HepG2 (cell line): ENCODE data around the gene CCSER1. TPM values are rescaled to one million over a fixed set of nuclear protein-coding genes. Genes with fewer than 3 reads are reported as not detected.
"Not testable (repeated sequence)": the region's sequence is repeated elsewhere in the genome, so short reads cannot be mapped to it uniquely, and the experiment has no call there.

Experiments
- ATAC-seq: fragments of 200-7000 bp; cut with Tn5 transposase; 3 replicates; pipeline ENCODE4 v1.9.1; 2020; ENCODE audit warnings: mild to moderate bottlenecking, moderate library complexity
- BruUV-seq: library from RNA; stranded (reverse); fragments of 400-500 nt; replicated peaks from 2 replicates; lab custom pipeline; 2021; lab: Mats Ljungman, UMichigan
- CTCF ChIA-PET: fragments of 300-600 bp; formaldehyde crosslinking; extraction: SDS; loops from one replicate; lab custom pipeline; 2021; ENCODE audit warnings: low total read pairs, inconsistent platforms, low intra/inter-chr PET ratio; lab: Yijun Ruan, JAX
- POLR2A ChIA-PET: fragments of 350-600 bp; sonication (Branson Sonifier 250); formaldehyde crosslinking; loops from one replicate; lab custom pipeline; 2020; ENCODE audit warnings: antibody characterized with exemption, inconsistent platforms; lab: Yijun Ruan, JAX
- DNase-seq: peaks from one replicate; pipeline ENCODE4 v3.0.0-alpha.2; 2015; ENCODE audit warnings: low spot score
- FAIRE-seq: peaks from 3 replicates; lab custom pipeline; 2011; peaks lifted over from hg19 to GRCh38; lab: Jason Lieb, UNC
- H2AFZ ChIP-seq: one replicate; pipeline ENCODE4 v1.6.1; 2011; ENCODE audit warnings: low read length, inconsistent platforms
- H3K27ac ChIP-seq: fragments of 300-600 bp; 3 replicates; pipeline ENCODE4 v1.8.0; 2011; ENCODE audit warnings: mixed run types, mild to moderate bottlenecking, mixed read lengths, low read length, inconsistent platforms; ENCODE audit not compliant: insufficient read depth; ENCODE audit errors: extremely low read length
- H3K27me3 ChIP-seq, 2 experiments: fragments of 200-600 bp in 1 of 2; 2 replicates in 1 of 2; 3 replicates in 1 of 2; pipeline versions ENCODE4 v1.6.0 to v1.8.0; 2011; ENCODE audit warnings: low read length in 2 of 2, mild to moderate bottlenecking in 2 of 2, moderate library complexity in 2 of 2, inconsistent platforms in 1 of 2; ENCODE audit not compliant: insufficient read depth in 2 of 2, control insufficient read depth in 1 of 2
- H3K36me3 ChIP-seq, 2 experiments: fragments of 200-600 bp in 1 of 2; replicated peaks in 1 of 2; 2 replicates in 1 of 2; 3 replicates in 1 of 2; pipeline versions ENCODE4 v1.5.1 to v1.8.0; 2011; ENCODE audit warnings: low read length in 2 of 2, inconsistent platforms in 1 of 2; ENCODE audit not compliant: insufficient read depth in 2 of 2, control insufficient read depth in 1 of 2
- H3K4me1 ChIP-seq: 2 replicates; pipeline ENCODE4 v1.5.1; 2012; ENCODE audit warnings: low read length, inconsistent platforms; ENCODE audit not compliant: insufficient read depth
- H3K4me2 ChIP-seq: 2 replicates; pipeline ENCODE4 v1.6.0; 2011; ENCODE audit warnings: low read depth, low read length, inconsistent platforms
- H3K4me3 ChIP-seq, 3 experiments: fragments of 200-600 bp in 1 of 3; sonication (generic), shearing (Covaris generic) in 1 of 3; replicated peaks in 1 of 3; 2 replicates each; pipeline ENCODE4 v1.5.1; 2011 to 2016; ENCODE audit warnings: low read length in 3 of 3, inconsistent platforms in 2 of 3, low read depth in 2 of 3, mild to moderate bottlenecking in 2 of 3, control low read depth in 1 of 3, mixed read lengths in 1 of 3; ENCODE audit not compliant: insufficient read depth in 1 of 3
- H3K79me2 ChIP-seq: one replicate; pipeline ENCODE4 v1.6.1; 2011; ENCODE audit warnings: low read length, inconsistent platforms; ENCODE audit not compliant: insufficient read depth
- H3K9ac ChIP-seq: 2 replicates; pipeline ENCODE4 v1.6.0; 2011; ENCODE audit warnings: mild to moderate bottlenecking, low read depth, low read length, inconsistent platforms; ENCODE audit not compliant: insufficient read depth
- H3K9me3 ChIP-seq: 2 replicates; pipeline ENCODE4 v1.5.1; 2012; ENCODE audit warnings: mild to moderate bottlenecking, low read length
- H4K20me1 ChIP-seq: 2 replicates; pipeline ENCODE4 v1.6.0; 2011; ENCODE audit warnings: inconsistent platforms, mild to moderate bottlenecking, low read length, moderate library complexity; ENCODE audit not compliant: insufficient read depth
- ERF ChIP-seq: IDR thresholded peaks from 2 replicates; pipeline ENCODE4 v1.6.1; 2018; ENCODE audit warnings: missing biosample characterization, missing genetic modification reagents
- GTF2F1 ChIP-seq: fragments of 150-350 bp; IDR thresholded peaks from 2 replicates; pipeline ENCODE4 v1.6.1; 2014; ENCODE audit warnings: low read length
- MTF1 ChIP-seq: sonication (generic); formaldehyde crosslinking; IDR thresholded peaks from 2 replicates; pipeline ENCODE4 v1.5.0; 2020; ENCODE audit warnings: missing genetic modification reagents
- NR1H2 ChIP-seq: sonication (generic); formaldehyde crosslinking; IDR thresholded peaks from 2 replicates; pipeline ENCODE4 v1.8.1; 2022; ENCODE audit warnings: low read depth, missing genetic modification reagents, borderline replicate concordance
- NRL ChIP-seq: sonication (generic); formaldehyde crosslinking; IDR thresholded peaks from 2 replicates; pipeline ENCODE4 v1.5.0; 2020; ENCODE audit warnings: missing genetic modification reagents, mild to moderate bottlenecking, moderate library complexity, borderline replicate concordance
- POLR2AphosphoS2 ChIP-seq: IDR thresholded peaks from 2 replicates; pipeline ENCODE4 v1.6.1; 2011; ENCODE audit warnings: low read depth, low read length, improper control_type of control experiment
- RFX1 ChIP-seq: fragments of 450-650 bp; IDR thresholded peaks from 2 replicates; pipeline ENCODE4 v1.6.1; 2017
- SSRP1 ChIP-seq: IDR thresholded peaks from 2 replicates; pipeline ENCODE4 v1.6.1; 2016; ENCODE audit warnings: control low read depth
- ZFP62 ChIP-seq: sonication (generic); formaldehyde crosslinking; IDR thresholded peaks from 2 replicates; pipeline ENCODE4 v1.4.0; 2020; ENCODE audit warnings: missing genetic modification reagents
- ZNF761 ChIP-seq: sonication (generic); formaldehyde crosslinking; conservative IDR thresholded peaks from 2 replicates; pipeline ENCODE4 v1.4.0; 2020; ENCODE audit warnings: mild to moderate bottlenecking, missing genetic modification reagents
- WGBS: methylation state at CpG from one replicate; pipeline ENCODE4 v1.1.6; 2017; ENCODE audit warnings: low lambda C conversion rate; 5-methylcytosine and 5-hydroxymethylcytosine counted together
- in situ Hi-C: cut with HindIII; loops from 2 replicates; pipeline ENCODE4 v1.10.0; 2017; ENCODE audit warnings: low pct_unique_long_range_greater_than_20kb; ENCODE audit not compliant: extremely low pct_ligation_motif_present
- intact Hi-C: fragments of 100-400 bp; cut with micrococcal nuclease; formaldehyde crosslinking; loops from one replicate; pipeline ENCODE4 v1.10.0; 2022; ENCODE audit not compliant: unreplicated experiment
- polyA plus RNA-seq, 8 experiments: library from polyadenylated mRNA; depleted of rRNA in 3 of 8; stranded (reverse) in 7 of 8; unstranded in 1 of 8; fragments of >200 nt; fragmentation: Illumina TruSeq in 4 of 8; extraction: Trizol in 4 of 8; gene quantifications; 2 replicates each; pipeline versions ENCODE4 v1.2.1 to v1.2.3, GENCODE V29; 2011 to 2016; ENCODE audit warnings: low read depth in 4 of 8, missing spikeins in 1 of 8, mixed read lengths in 1 of 8; ENCODE audit not compliant: insufficient read depth in 1 of 8
- total RNA-seq, 5 experiments: library from RNA; depleted of rRNA; stranded (reverse); fragments of >200 nt; fragmentation: Illumina TruSeq; extraction: Trizol; gene quantifications; 2 replicates each; pipeline ENCODE4 v1.2.3, GENCODE V29; 2016; ENCODE audit warnings: low read depth in 1 of 5
- TF ChIP-seq, protein P1 (sequence below): sonication (generic); formaldehyde crosslinking; conservative IDR thresholded peaks from 2 replicates; pipeline ENCODE4 v1.4.0; 2020; ENCODE audit warnings: missing genetic modification reagents
- TF ChIP-seq, protein P2 (sequence below): sonication (generic); formaldehyde crosslinking; IDR thresholded peaks from 2 replicates; pipeline ENCODE4 v1.5.0; 2020; ENCODE audit warnings: missing genetic modification reagents

CCSER1 gene
- total and polyA plus RNA-seq, 2 of the 13 experiments (the other 11 are each of a cell fraction or from before 2014, with no cell fraction given), result not detected

DNA sequence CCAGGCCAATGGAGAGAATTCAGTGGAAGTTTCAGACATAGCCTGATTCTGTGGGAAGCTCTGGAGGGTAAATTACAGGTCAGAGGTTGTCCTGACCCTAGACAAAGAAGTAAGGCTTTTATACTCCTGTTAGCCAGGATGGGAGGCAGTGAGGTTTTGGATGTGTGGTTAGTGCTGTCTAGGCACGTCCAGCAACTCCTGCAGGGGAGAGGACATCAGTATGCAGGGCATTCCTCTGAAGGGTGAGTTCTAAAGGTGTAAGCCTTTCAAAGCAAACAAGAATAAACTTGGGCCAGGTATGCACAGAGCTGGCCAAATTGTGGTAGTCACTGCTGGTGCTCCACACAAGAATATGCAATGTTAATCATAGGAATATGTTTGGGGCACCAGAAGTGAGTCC is 562.5 kb downstream of the CCSER1 start:
- 7% methylated on average over 1 of the region's 1 CpG for WGBS

GRCh38 chr4:90695411-90695810 is 568.2 kb downstream of the CCSER1 start:
- no peaks in the 10 kb centered on the region for H3K36me3 ChIP-seq
- no peak for DNase-seq
- H3K79me2 ChIP-seq, result no peaks in the 10 kb centered on the region
- H3K9me3 ChIP-seq, result no peaks in the 10 kb centered on the region
- CTCF ChIA-PET, result no interaction called here
- POLR2A ChIA-PET, result no interaction called here
- intact Hi-C loops (no loop called here), in situ Hi-C loops (no loop called here)
- H3K4me3 ChIP-seq, result no peak overlapping the region
- FAIRE-seq, result no peak
- ATAC-seq, result no peak
- H3K9ac ChIP-seq, result no peak overlapping the region
- no peaks in the 10 kb centered on the region for H4K20me1 ChIP-seq
- no peak overlapping the region for H2AFZ ChIP-seq
- no peaks in the 10 kb centered on the region for H3K4me1 ChIP-seq
- H3K27ac ChIP-seq, result no peak overlapping the region
- H3K4me2 ChIP-seq, result no peak overlapping the region
- H3K27me3 ChIP-seq, result no peaks in the 10 kb centered on the region
- BruUV-seq, result no TSS peak
- no peak for TF ChIP-seq RFX1
- TF ChIP-seq, protein P1, sequence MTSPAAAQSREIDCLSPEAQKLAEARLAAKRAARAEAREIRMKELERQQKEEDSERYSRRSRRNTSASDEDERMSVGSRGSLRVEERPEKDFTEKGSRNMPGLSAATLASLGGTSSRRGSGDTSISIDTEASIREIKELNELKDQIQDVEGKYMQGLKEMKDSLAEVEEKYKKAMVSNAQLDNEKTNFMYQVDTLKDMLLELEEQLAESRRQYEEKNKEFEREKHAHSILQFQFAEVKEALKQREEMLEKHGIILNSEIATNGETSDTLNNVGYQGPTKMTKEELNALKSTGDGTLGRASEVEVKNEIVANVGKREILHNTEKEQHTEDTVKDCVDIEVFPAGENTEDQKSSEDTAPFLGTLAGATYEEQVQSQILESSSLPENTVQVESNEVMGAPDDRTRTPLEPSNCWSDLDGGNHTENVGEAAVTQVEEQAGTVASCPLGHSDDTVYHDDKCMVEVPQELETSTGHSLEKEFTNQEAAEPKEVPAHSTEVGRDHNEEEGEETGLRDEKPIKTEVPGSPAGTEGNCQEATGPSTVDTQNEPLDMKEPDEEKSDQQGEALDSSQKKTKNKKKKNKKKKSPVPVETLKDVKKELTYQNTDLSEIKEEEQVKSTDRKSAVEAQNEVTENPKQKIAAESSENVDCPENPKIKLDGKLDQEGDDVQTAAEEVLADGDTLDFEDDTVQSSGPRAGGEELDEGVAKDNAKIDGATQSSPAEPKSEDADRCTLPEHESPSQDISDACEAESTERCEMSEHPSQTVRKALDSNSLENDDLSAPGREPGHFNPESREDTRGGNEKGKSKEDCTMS (CRISPR knock-in tag), result no peak
- TF ChIP-seq POLR2AphosphoS2, result no peak
- no peak for TF ChIP-seq ERF (CRISPR knock-in tag)
- TF ChIP-seq, all 625 proteins: peak for 0

More for the DNA sequence above, 562.5 kb downstream of the CCSER1 start:
- Histone ChIP-seq H3K4me1 (no peaks in the 10 kb centered on the region), H3K4me3 (no peak overlapping the region), H3K79me2 (no peaks in the 10 kb centered on the region), H3K9me3 (no peaks in the 10 kb centered on the region), H2AFZ (no peak overlapping the region), H3K27ac (no peak overlapping the region)
- CTCF ChIA-PET, result no interaction called here
- POLR2A ChIA-PET, result no interaction called here
- no TSS peak for BruUV-seq
- in situ Hi-C loops, result no loop called here
- DNase-seq, result no peak
- TF ChIP-seq NR1H2 (CRISPR knock-in tag) (no peak), MTF1 (no peak), ZFP62 (CRISPR knock-in tag) (no peak), ZNF761 (CRISPR knock-in tag) (no peak), GTF2F1 (no peak), NRL (no peak), SSRP1 (CRISPR knock-in tag) (no peak)
- TF ChIP-seq, protein P2, sequence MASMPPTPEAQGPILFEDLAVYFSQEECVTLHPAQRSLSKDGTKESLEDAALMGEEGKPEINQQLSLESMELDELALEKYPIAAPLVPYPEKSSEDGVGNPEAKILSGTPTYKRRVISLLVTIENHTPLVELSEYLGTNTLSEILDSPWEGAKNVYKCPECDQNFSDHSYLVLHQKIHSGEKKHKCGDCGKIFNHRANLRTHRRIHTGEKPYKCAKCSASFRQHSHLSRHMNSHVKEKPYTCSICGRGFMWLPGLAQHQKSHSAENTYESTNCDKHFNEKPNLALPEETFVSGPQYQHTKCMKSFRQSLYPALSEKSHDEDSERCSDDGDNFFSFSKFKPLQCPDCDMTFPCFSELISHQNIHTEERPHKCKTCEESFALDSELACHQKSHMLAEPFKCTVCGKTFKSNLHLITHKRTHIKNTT (CRISPR knock-in tag), result no peak
- TF ChIP-seq, all 625 proteins: peak for 0
- no peak overlapping the region for H3K9ac ChIP-seq
- ATAC-seq (no peak), FAIRE-seq (no peak)
- H4K20me1 ChIP-seq, result no peaks in the 10 kb centered on the region
- H3K4me2 ChIP-seq, result no peak overlapping the region
- H3K27me3 ChIP-seq, result no peaks in the 10 kb centered on the region
- H3K36me3 ChIP-seq, result no peaks in the 10 kb centered on the region
- intact Hi-C loops, result no loop called here

DNA sequence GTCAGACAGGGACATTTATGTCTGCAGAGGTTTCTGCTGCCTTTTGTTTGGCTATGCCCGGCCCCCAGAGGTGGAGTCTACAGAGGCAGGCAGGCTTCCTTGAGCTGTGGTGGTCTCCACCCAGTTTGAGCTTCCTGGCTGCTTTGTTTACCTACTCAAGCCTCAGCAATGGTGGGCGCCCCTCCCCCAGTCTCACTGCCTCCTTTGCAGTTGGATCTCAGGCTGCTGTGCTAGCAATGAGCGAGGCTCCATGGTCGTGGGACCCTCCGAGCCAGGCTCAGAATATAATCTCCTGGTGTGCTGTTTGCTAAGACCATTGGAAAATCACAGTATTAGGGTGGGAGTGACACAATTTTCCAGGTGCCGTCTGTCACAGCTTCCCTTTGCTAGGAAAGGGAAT is 578.3 kb downstream of the CCSER1 start:
- H3K36me3 ChIP-seq, CTCF ChIA-PET: not testable (repeated sequence)

More for the DNA sequence above, 578.3 kb downstream of the CCSER1 start:
- ATAC-seq, H4K20me1 ChIP-seq, H3K4me3 ChIP-seq, H3K9me3 ChIP-seq, H3K27me3 ChIP-seq, POLR2A ChIA-PET, H3K9ac ChIP-seq, H3K4me2 ChIP-seq, H3K4me1 ChIP-seq, H3K79me2 ChIP-seq, intact Hi-C loops, BruUV-seq, H2AFZ ChIP-seq, H3K27ac ChIP-seq, in situ Hi-C loops, FAIRE-seq, DNase-seq: not testable (repeated sequence)
- no CpG with 5 or more reads among the region's 6 CpGs for WGBS
